H1 (cell line): ENCODE data around the gene PKD2L2. TPM values are rescaled to one million over a fixed set of nuclear protein-coding genes. Genes with fewer than 3 reads are reported as not detected.

ENCODE experiments used
- CTCF ChIA-PET: fragments of 300-600 bp; sonication (Branson Sonifier 250); formaldehyde crosslinking; loops from one replicate; lab custom pipeline; 2021; ENCODE audit not compliant: partially characterized antibody; lab: Charles Lee
- POLR2A ChIA-PET: fragments of 300-600 bp; sonication (Branson Sonifier 250); formaldehyde crosslinking; loops from one replicate; lab custom pipeline; 2021; ENCODE audit warnings: inconsistent platforms; ENCODE audit not compliant: partially characterized antibody; lab: Charles Lee
- DNase-seq, 2 experiments: peaks; one replicate each; pipeline versions ENCODE4 v3.0.0 to v3.0.0-alpha.2; 2010 to 2022; ENCODE audit warnings: low spot score in 2 of 2, low read depth in 1 of 2, mixed read lengths in 1 of 2
- FAIRE-seq: peaks from 2 replicates; lab custom pipeline; 2011; peaks lifted over from hg19 to GRCh38; lab: Jason Lieb, UNC
- H2AFZ ChIP-seq: 2 replicates; pipeline ENCODE4 v1.8.1; 2012; ENCODE audit warnings: low read length, inconsistent platforms
- H2AK5ac ChIP-seq: 2 replicates; pipeline ENCODE4 v1.6.1; 2013; ENCODE audit warnings: low read depth, low read length
- H2BK120ac ChIP-seq: replicated peaks from 2 replicates; pipeline ENCODE3; 2013; ENCODE audit warnings: low read depth, low read length, inconsistent platforms
- H2BK12ac ChIP-seq: 2 replicates; pipeline ENCODE4 v1.6.1; 2013; ENCODE audit warnings: low read depth, low read length
- H2BK15ac ChIP-seq: 2 replicates; pipeline ENCODE4 v1.6.1; 2013; ENCODE audit warnings: low read length
- H2BK20ac ChIP-seq: 2 replicates; pipeline ENCODE4 v1.6.1; 2013; ENCODE audit warnings: low read length
- H2BK5ac ChIP-seq: 2 replicates; pipeline ENCODE4 v1.6.1; 2013; ENCODE audit warnings: low read depth, low read length
- H3K14ac ChIP-seq: 2 replicates; pipeline ENCODE4 v1.6.1; 2013; ENCODE audit warnings: inconsistent platforms; ENCODE audit not compliant: insufficient read length
- H3K18ac ChIP-seq: 2 replicates; pipeline ENCODE4 v1.6.1; 2013; ENCODE audit warnings: low read length; ENCODE audit errors: extremely low read depth
- H3K23ac ChIP-seq: 2 replicates; pipeline ENCODE4 v1.6.1; 2013; ENCODE audit warnings: inconsistent platforms; ENCODE audit not compliant: insufficient read length
- H3K23me2 ChIP-seq: 2 replicates; pipeline ENCODE4 v1.6.1; 2013; ENCODE audit warnings: low read depth, low read length
- H3K27ac ChIP-seq: 2 replicates; pipeline ENCODE4 v1.6.1; 2011; ENCODE audit warnings: low read depth, low read length, inconsistent platforms
- H3K27me3 ChIP-seq, 4 experiments: replicated peaks in 1 of 4; 1 replicate in 1 of 4; 2 replicates in 3 of 4; pipeline versions ENCODE4 v1.6.1 to v1.8.1; 2011 to 2013; ENCODE audit warnings: low read length in 3 of 4, mild to moderate bottlenecking in 3 of 4, inconsistent platforms in 2 of 4, mixed read lengths in 2 of 4, moderate library complexity in 1 of 4; ENCODE audit not compliant: control insufficient read depth in 3 of 4, insufficient read depth in 3 of 4; ENCODE audit errors: extremely low read depth in 1 of 4
- H3K36me3 ChIP-seq, 4 experiments: 2 replicates each; pipeline versions ENCODE4 v1.6.1 to v1.8.1; 2011 to 2013; ENCODE audit warnings: mild to moderate bottlenecking in 4 of 4, low read length in 3 of 4, moderate library complexity in 2 of 4, control low read depth in 1 of 4, inconsistent platforms in 1 of 4; ENCODE audit not compliant: insufficient read depth in 4 of 4, control insufficient read depth in 2 of 4
- H3K4ac ChIP-seq: replicated peaks from 2 replicates; pipeline ENCODE3; 2013; ENCODE audit warnings: low read length, low read depth, mixed read lengths, inconsistent platforms; ENCODE audit not compliant: insufficient read length
- H3K4me1 ChIP-seq, 4 experiments: replicated peaks in 1 of 4; 1 replicate in 1 of 4; 2 replicates in 3 of 4; pipeline versions ENCODE4 v1.6.1 to v1.8.1; 2011 to 2013; ENCODE audit warnings: low read length in 3 of 4, inconsistent platforms in 2 of 4, mixed read lengths in 1 of 4; ENCODE audit not compliant: insufficient read depth in 4 of 4, control insufficient read depth in 3 of 4
- H3K4me2 ChIP-seq, 2 experiments: 2 replicates each; pipeline versions ENCODE4 v1.6.1 to v1.8.1; 2011 to 2013; ENCODE audit warnings: low read depth in 2 of 2, low read length in 2 of 2, control low read depth in 1 of 2, inconsistent platforms in 1 of 2, mild to moderate bottlenecking in 1 of 2; ENCODE audit not compliant: insufficient read depth in 1 of 2
- H3K4me3 ChIP-seq, 4 experiments: fragments of 200-600, 300-600 bp in 1 of 4; sonication (generic), shearing (Covaris generic), sonication (Bioruptor Twin) in 1 of 4; 2 replicates each; pipeline versions ENCODE4 v1.5.1 to v1.8.1; 2011 to 2016; ENCODE audit warnings: low read length in 4 of 4, low read depth in 3 of 4, control low read depth in 2 of 4, inconsistent platforms in 2 of 4, mild to moderate bottlenecking in 2 of 4, mixed read lengths in 1 of 4, moderate library complexity in 1 of 4; ENCODE audit not compliant: insufficient read depth in 2 of 4; ENCODE audit errors: extremely low read depth in 1 of 4
- H3K56ac ChIP-seq: replicated peaks from 2 replicates; pipeline ENCODE3; 2013; ENCODE audit warnings: low read depth, mild to moderate bottlenecking, mixed read lengths, low read length, inconsistent platforms; ENCODE audit not compliant: insufficient read length
- H3K79me1 ChIP-seq: 2 replicates; pipeline ENCODE4 v1.6.1; 2013; ENCODE audit warnings: low read depth, low read length, control low read depth
- H3K79me2 ChIP-seq, 2 experiments: 2 replicates each; pipeline versions ENCODE4 v1.6.1 to v1.8.1; 2012 to 2013; ENCODE audit warnings: low read length in 2 of 2, mild to moderate bottlenecking in 2 of 2, inconsistent platforms in 1 of 2; ENCODE audit not compliant: insufficient read depth in 2 of 2, control insufficient read depth in 1 of 2
- H3K9ac ChIP-seq, 4 experiments: replicated peaks in 1 of 4; 1 replicate in 1 of 4; 2 replicates in 3 of 4; pipeline versions ENCODE4 v1.6.1 to v1.8.1; 2011 to 2013; ENCODE audit warnings: low read depth in 3 of 4, low read length in 3 of 4, control low read depth in 2 of 4, mild to moderate bottlenecking in 2 of 4, moderate library complexity in 2 of 4, inconsistent platforms in 1 of 4; ENCODE audit errors: extremely low read depth in 1 of 4
- H3K9me3 ChIP-seq, 2 experiments: 2 replicates each; pipeline versions ENCODE4 v1.6.1 to v1.8.1; 2012 to 2013; ENCODE audit warnings: mild to moderate bottlenecking in 2 of 2, moderate library complexity in 2 of 2, control low read depth in 1 of 2, inconsistent platforms in 1 of 2, low read depth in 1 of 2, low read length in 1 of 2, mixed read lengths in 1 of 2; ENCODE audit not compliant: insufficient read depth in 2 of 2
- H4K20me1 ChIP-seq, 2 experiments: replicated peaks in 1 of 2; 2 replicates each; pipeline versions ENCODE3 to v1.8.1; 2011 to 2013; ENCODE audit warnings: inconsistent platforms in 2 of 2, low read length in 2 of 2, mild to moderate bottlenecking in 1 of 2; ENCODE audit not compliant: insufficient read depth in 2 of 2, control insufficient read depth in 1 of 2
- H4K5ac ChIP-seq: 2 replicates; pipeline ENCODE4 v1.6.1; 2013; ENCODE audit warnings: low read length, low read depth, mixed read lengths, inconsistent platforms; ENCODE audit not compliant: insufficient read length
- H4K8ac ChIP-seq: 2 replicates; pipeline ENCODE4 v1.8.0; 2013; ENCODE audit warnings: mild to moderate bottlenecking, moderate library complexity, low read length, inconsistent platforms; ENCODE audit not compliant: insufficient read depth; ENCODE audit errors: extremely low read depth
- H4K91ac ChIP-seq: replicated peaks from 2 replicates; pipeline ENCODE3; 2013; ENCODE audit warnings: low read length, mixed read lengths, inconsistent platforms; ENCODE audit not compliant: insufficient read length
- ATF2 ChIP-seq: IDR thresholded peaks from 2 replicates; pipeline ENCODE4 v1.6.1; 2012; ENCODE audit warnings: low read length, inconsistent platforms
- CEBPB ChIP-seq: IDR thresholded peaks from 2 replicates; pipeline ENCODE4 v1.6.1; 2012; ENCODE audit warnings: low read depth, low read length
- FOSL1 ChIP-seq: IDR thresholded peaks from 2 replicates; pipeline ENCODE4 v1.6.1; 2011; ENCODE audit warnings: mild to moderate bottlenecking, low read depth, low read length, moderate library complexity; ENCODE audit not compliant: insufficient read depth
- NANOG ChIP-seq: IDR thresholded peaks from 2 replicates; pipeline ENCODE4 v1.6.1; 2011; ENCODE audit warnings: low read length, low read depth, mild to moderate bottlenecking, inconsistent platforms; ENCODE audit not compliant: insufficient read depth, poor library complexity, severe bottlenecking
- SIN3A ChIP-seq, 2 experiments: IDR thresholded peaks in 1 of 2; conservative IDR thresholded peaks in 1 of 2; 2 replicates each; pipeline ENCODE4 v1.6.1; 2011 to 2012; ENCODE audit warnings: low read length in 2 of 2, improper control_type of control experiment in 1 of 2, low read depth in 1 of 2, mild to moderate bottlenecking in 1 of 2
- SRF ChIP-seq: IDR thresholded peaks from 2 replicates; pipeline ENCODE4 v1.6.1; 2011; ENCODE audit warnings: mild to moderate bottlenecking, low read depth, low read length, moderate library complexity
- TCF12 ChIP-seq: IDR thresholded peaks from 2 replicates; pipeline ENCODE4 v1.6.1; 2011; ENCODE audit warnings: low read depth, mild to moderate bottlenecking, low read length
- YY1 ChIP-seq: IDR thresholded peaks from 2 replicates; pipeline ENCODE4 v1.6.1; 2011; ENCODE audit warnings: low read depth, mild to moderate bottlenecking, low read length
- polyA plus RNA-seq, 7 experiments: library from polyadenylated mRNA; depleted of rRNA in 3 of 7; stranded (reverse) in 5 of 7; unstranded in 2 of 7; fragments of >200 nt in 5 of 7; fragments of 200-250 nt in 2 of 7; gene quantifications; 1 replicate in 5 of 7; 2 replicates in 1 of 7; 4 replicates in 1 of 7; pipeline versions ENCODE4 v1.2.1 to v1.2.3, GENCODE V29; 2011 to 2013; ENCODE audit warnings: missing spikeins in 2 of 7, mixed read lengths in 2 of 7
- total RNA-seq: library from RNA; stranded (reverse); fragmentation: NEBNext Ultra II Directional; extraction: Animal tissue kit (Norgen Biotek cat#: 25700); gene quantifications from 2 replicates; pipeline ENCODE4 v1.2.1, GENCODE V29; 2021

The PKD2L2 gene
- total and polyA plus RNA-seq, 2 of the 8 experiments (the other 6 are each of a cell fraction or from before 2014, with no cell fraction given), result not detected

DNA sequence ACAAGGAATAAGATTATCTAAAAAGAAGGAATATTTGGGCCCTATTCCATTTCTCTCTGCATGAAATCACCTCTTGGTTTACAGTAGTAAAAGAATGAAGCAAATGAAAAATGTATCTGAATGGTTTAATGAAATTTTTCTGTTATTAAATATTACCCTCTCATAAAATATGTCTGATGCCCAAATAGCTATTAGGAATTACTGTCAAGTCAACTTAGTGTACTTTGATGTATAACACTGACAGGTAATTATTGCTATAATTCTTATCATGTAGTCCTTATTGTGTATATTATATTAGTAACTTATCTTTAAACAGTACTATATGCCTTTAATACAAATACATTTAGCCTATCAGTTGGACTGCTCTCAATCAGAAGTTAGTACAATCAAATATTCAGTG lies 13.2 kb upstream of the PKD2L2 start:
- H3K9ac ChIP-seq, result no peak overlapping the region
- H4K20me1 ChIP-seq, result no peaks in the 10 kb centered on the region
- no peak for TF ChIP-seq ATF2
- TF ChIP-seq NANOG, result no peak
- no peak for TF ChIP-seq YY1
- no peak for TF ChIP-seq SRF
- TF ChIP-seq CEBPB, result no peak
- no peak for TF ChIP-seq SIN3A (conservative IDR thresholded peaks at IDR 0.05 in 1 of 2, IDR thresholded peaks at IDR 0.05 in 1 of 2; ENCODE audit: low read depth in 1 of 2, low read length in 2 of 2)
- TF ChIP-seq TCF12, result no peak
- no peak for TF ChIP-seq FOSL1
- no peak for FAIRE-seq
- no peak overlapping the region for H2BK12ac ChIP-seq
- ChIA-PET CTCF (interaction anchor here (1.3 to 3.8 kb wide), 2 partner anchors 15 to 97 kb away, joined by 4 to 16 read pairs; no protein-coding TSS in a partner anchor), POLR2A (no interaction called here)
- H3K4me1 ChIP-seq, result no peaks in the 10 kb centered on the region
- no peak overlapping the region for H2BK15ac ChIP-seq
- no peak overlapping the region for H2BK120ac ChIP-seq
- H3K4ac ChIP-seq, result no peak overlapping the region
- no peak overlapping the region for H3K14ac ChIP-seq
- no peak overlapping the region for H4K5ac ChIP-seq
- H2BK5ac ChIP-seq, result no peak overlapping the region
- no peak overlapping the region for H3K18ac ChIP-seq
- no peak overlapping the region for H3K27ac ChIP-seq
- H4K8ac ChIP-seq, result no peak overlapping the region
- H3K9me3 ChIP-seq, result no peaks in the 10 kb centered on the region
- H3K79me2 ChIP-seq, result no peaks in the 10 kb centered on the region
- H3K4me3 ChIP-seq, result no peak overlapping the region
- no peaks in the 10 kb centered on the region for H3K23me2 ChIP-seq
- no peak overlapping the region for H3K56ac ChIP-seq
- H2AK5ac ChIP-seq, result no peak overlapping the region
- H2AFZ ChIP-seq, result no peak overlapping the region
- no peaks in the 10 kb centered on the region for H3K27me3 ChIP-seq
- H3K79me1 ChIP-seq, result no peaks in the 10 kb centered on the region
- DNase-seq, result no peak
- no peak overlapping the region for H3K4me2 ChIP-seq
- no peaks in the 10 kb centered on the region for H3K36me3 ChIP-seq
- H3K23ac ChIP-seq, result no peak overlapping the region
- H2BK20ac ChIP-seq, result no peak overlapping the region
- H4K91ac ChIP-seq, result no peak overlapping the region
